T1000 (cell line): ENCODE results near the gene IL23A.
"Not testable (repeated sequence)": the region's sequence is repeated elsewhere in the genome, so short reads cannot be mapped to it uniquely, and the experiment has no call there.

ENCODE experiments used
- DNase-seq: peaks from one replicate; lab custom pipeline; 2025; ENCODE audit warnings: mixed read lengths; lab: John Stamatoyannopoulos, UW

IL23A gene, protein sequence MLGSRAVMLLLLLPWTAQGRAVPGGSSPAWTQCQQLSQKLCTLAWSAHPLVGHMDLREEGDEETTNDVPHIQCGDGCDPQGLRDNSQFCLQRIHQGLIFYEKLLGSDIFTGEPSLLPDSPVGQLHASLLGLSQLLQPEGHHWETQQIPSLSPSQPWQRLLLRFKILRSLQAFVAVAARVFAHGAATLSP

DNA sequence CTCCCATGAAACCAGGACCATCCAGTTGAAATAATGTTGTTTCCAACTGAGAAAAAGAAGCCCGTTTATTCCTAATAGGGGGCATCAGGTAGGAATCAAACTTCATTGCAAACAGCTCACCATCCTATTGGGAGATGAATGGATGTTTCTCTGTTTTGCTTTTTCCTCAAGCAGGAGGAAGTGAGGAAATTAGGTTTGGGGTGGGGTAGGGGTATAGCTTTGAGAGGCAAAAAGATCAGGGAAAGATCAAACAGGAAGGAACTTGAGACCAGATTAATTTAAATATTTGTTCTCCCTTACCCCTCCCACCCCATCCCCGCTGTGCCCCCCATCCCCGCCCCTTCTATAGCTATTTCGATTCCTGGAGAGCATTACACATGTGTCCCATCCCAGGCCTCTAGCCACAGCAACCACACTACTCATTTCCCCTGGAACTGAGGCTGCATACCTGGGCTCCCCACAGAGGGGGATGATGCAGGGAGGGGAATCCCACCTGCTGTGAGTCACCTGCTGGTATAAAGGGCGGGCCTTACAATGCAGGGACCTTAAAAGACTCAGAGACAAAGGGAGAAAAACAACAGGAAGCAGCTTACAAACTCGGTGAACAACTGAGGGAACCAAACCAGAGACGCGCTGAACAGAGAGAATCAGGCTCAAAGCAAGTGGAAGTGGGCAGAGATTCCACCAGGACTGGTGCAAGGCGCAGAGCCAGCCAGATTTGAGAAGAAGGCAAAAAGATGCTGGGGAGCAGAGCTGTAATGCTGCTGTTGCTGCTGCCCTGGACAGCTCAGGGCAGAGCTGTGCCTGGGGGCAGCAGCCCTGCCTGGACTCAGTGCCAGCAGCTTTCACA, at the start of gene IL23A:
Gene IL23A (plus strand): TSS at position 577 of the 850 bp plus-strand sequence. CDS start 161 bp downstream, at position 738.
- DNase-seq: no peak

DNA sequence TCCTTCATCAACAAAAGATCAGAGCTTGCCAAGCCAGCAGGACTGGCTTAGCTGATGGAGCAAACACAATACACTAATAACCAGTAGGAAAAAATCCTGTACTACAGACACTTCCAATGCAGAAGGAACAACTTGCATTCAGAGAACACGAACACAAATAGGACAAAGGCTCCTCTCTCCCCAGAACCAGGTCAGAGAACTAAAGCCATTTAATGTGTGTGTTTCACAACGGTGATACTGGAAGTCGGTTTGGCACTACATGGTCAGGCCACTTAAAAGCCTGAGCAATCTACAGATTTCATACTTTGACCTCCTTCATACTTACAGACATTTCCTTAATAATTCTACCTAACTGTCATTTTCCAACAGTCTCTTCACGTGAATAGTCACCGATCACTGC, 44.9 kb upstream of the IL23A start:
- no peak for DNase-seq

- no peak for DNase-seq
Measured at GRCh38 chr12:56296295-56296694, 42.4 kb upstream of the IL23A start.

GRCh38 chr12:56297400-56297799, 41.3 kb upstream of the IL23A start:
- no peak for DNase-seq

DNA sequence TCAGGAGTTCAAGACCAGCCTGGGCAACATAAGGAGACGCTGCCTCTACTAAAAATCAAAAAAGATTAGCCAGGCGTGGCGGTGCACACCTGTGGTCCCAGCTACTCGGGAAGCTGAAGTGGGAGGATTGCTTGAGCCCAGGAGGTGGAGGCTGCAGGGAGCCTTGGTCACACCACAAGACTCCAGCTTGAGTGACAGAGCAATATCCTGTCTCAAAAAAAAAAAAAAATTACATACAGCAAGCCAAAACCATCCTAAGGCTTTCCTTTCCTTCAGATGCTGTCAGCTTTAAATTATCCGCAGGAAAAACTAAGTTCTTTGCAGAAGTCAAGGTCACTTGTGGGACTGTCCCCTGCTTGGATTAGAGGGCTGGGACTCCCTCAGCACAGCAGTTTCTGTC, 39.9 kb upstream of the IL23A start:
- no peak for DNase-seq

- no peak for DNase-seq
Measured at GRCh38 chr12:56299308-56299852, 39.3 kb upstream of the IL23A start.

- DNase-seq: peak; percentile 97
Measured at GRCh38 chr12:56299853-56300643, 38.6 kb upstream of the IL23A start, which contains the start of gene CS. Gene CS, minus strand, starts transcription at chr12:56300330. Its CDS starts 129 bp downstream, at chr12:56300201.

- DNase-seq: no peak
Measured at GRCh38 chr12:56300644-56301464, 37.8 kb upstream of the IL23A start.

GRCh38 chr12:56304276-56304675, 34.4 kb upstream of the IL23A start:
- no peak for DNase-seq

DNA sequence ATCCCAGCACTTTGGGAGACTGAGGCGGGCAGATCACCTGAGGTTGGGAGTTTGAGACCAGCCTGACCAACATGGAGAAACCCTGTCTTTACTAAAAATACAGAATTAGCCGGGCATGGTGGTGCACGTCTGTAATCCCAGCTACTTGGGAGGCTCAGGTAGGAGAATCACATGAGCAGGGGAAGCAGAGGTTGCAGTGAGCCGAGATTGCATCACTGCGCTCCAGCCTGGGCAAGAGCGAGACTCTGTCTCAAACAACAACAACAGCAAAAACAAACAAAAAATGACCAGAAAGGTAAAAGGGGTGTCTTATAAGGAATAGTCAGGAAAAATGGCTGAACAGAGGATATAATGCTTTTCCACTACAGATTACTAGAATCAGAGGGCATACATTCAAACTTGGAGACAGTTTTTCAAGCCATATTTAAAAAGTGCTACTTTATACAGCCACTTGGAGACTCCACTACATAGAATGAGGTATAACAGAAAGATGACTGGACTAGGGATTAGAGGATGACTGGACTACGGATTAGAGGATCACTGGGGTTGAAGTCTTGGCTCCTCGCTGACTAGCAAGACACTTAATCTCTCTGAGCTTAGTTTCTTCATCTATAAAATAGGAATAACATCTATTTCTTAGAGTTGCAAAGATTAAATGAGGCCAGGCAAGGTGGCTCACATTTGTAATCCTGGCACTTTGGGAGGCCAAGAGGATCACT, 33.7 kb upstream of the IL23A start:
- no peak for DNase-seq

DNA sequence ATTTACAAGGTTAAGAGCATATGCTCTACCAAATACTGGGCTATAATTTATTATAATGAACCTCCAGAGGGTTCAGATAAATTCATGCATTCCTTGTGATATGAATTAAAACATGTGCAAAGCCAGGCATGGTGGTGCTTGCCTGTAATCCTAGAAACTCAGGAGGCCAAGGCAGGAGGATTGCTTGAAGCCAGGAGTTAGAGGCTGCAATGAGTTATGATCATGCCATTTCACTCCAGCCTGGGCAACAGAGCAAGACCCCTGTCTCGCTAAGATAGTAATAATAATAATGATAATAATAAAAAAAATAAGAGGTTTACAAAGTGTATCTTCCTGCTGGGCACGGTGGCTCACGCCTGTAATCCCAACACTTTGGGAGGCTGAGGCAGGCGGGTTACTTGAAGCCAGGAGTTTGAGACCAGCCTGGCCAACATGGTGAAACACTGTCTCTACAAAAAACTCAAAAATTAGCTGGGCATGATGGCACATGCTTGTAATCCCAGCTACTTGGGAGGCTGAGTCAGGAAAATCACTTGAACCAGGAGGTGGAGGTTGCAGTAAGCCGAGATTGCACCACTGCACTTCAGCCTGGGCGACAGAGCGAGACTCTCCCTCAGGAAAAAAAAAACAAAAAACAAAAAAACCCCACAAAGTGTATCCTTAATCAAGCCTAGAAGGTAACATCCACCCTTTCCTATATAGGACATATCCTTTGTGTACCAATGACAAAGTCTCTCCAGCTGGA, 31.3 kb upstream of the IL23A start:
- DNase-seq: no peak

DNA sequence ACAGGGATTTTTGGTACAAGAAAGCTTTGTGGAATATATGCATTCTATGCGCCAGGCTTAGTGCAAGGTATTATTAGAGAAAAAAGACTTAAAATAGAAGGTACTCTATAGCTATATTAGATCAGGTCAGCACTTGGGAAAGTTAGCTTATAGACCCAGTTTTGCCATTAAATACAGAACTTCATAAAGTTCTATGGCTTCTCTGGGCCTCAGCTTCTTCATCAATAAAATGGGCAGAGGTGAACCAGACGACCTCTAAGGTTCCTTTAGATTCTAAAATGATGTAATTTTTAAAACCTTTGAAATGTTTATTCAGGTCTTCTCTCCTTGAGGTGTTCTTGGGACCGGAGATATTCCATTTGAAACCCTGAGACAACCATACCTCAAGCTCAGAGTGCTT, 30.0 kb upstream of the IL23A start:
- DNase-seq: no peak

DNA sequence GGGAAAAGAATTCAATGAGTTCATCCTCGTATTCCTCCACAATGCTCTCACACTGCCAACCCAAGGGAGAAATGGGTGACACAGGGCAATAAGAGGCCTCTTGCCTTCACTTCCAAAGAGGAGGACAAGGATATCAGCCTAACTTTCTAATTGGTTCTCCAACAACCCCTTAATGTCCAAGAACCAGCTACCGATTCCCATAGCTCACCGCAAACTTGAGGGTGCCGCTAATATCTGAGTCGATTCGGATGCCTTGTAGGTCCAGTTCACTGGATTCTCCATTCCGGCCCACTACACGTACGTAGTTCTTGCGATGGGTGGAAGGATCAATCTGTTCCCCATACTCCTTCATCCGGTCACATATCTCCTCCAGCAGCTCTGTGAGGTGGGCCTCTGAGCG, 27.7 kb upstream of the IL23A start:
- no peak for DNase-seq

DNA sequence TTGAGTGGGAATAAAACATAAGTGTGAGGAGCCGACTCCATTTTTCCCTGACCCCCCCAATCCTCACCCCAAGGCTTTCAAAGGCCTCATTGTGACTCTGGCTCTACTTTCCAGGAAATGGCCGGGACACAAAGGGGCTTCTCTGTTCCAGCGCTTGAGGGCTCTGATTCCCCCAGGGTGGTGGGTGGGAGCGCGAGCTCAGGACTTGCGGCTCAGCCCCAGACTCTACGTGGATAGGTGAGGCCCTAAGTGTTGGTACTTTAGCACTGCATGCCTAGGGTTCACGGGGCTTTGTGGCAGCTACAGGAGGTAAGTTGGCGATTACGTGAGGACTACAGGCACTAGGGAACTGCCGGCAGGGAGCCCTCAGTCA, 23.4 kb upstream of the IL23A start:
- DNase-seq: no peak

DNA sequence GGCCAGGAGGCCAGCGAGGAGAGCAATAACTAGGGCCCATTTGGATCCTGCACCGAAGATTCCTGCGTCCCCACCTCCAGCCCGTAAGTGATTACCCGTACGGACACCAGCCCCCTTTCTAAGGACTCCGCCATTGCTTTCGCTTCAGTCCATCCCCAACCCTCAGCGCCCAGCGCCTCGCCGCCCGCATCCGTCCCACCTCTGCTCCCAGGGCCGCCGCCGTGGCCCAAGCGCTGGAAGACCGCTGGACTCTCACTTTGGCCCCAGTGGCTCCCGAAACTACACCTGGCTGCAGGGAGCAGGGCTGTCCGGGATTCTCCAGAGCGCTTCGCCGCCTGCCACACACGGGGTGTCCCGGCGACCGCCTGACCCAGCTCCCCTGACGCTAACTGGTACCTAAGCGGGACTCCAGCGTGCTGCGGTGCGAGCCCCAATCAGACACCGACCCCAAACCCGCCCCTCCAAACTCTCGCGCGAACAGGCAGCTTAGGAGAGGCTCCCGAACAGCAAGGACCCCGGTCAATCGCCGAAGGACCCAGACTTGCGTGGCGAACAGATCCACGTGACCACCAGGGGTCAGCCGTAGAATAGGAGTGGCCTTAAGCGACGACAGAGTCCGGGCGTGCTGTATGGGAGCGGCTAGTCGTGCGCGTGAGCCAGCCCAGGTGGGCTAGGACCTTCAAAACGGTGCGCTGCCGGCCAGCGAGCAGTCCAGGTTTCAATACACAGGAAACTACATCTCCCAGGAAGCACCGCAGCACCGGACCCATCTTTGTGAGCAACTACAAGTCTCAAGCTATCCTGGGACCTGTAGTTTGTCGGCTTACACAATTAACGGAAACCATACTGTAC, 22.8 kb upstream of the IL23A start, which contains the start of gene CNPY2:
Gene CNPY2 (minus strand): TSS at position 367 of the 852 bp plus-strand sequence. CDS start 771 bp downstream, outside the sequence.
- peak; percentile 94 for DNase-seq

DNA sequence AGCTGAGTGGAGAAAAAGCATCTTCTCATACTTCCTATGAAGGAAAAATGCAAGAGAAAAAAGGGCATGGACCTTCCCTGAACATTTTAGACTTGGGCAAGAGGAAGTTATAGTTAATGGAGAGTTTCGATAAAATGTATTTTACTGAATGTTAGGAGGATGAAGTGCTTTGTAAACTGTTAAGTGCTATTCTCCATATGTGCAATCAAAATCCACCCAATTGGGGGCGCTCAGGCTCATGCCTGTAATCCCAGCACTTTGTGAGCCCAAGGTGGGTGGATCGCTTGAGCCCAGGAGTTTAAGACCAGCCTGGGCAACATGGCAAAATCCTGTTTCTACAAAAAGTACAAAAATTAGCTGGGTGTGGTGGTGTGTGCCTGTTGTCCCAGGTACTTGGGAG, 21.0 kb upstream of the IL23A start:
- DNase-seq: no peak

DNA sequence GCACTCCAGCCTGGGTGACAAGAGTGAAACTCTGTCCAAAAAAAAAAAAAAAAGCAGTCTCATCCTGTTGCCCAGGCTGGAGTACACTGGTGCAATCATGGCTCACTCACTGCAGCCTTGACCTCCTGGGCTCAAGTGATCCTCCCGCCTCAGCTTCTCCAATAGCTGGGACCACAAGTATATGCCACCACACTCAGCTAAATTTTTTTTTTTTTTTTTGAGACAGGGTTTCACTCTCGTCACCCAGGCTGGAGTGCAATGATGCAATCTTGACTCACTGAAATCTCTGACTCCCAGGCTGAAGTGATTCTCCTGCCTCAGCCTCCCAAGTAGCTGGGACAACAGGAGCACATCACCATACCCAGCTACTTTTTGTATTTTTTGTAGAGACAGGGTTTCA, 17.7 kb upstream of the IL23A start:
- no peak for DNase-seq

GRCh38 chr12:56321610-56322009, 17.1 kb upstream of the IL23A start:
- DNase-seq: not testable (repeated sequence)

GRCh38 chr12:56324206-56324605, 14.5 kb upstream of the IL23A start:
- DNase-seq: no peak
